Activated T-cell treated with anti-CD3 and anti-CD28 coated beads, Interleukin-2, amount 50 U/mL, for 4 hours (primary cell): Measurements from ENCODE around the gene DYSF. TPM values are rescaled to one million over a fixed set of nuclear protein-coding genes. Genes with fewer than 3 reads are reported as not detected.

Source experiments
- ATAC-seq, 2 donors: fragments of 200-7000 bp; cut with Tn5 transposase; one replicate each; pipeline ENCODE4 v1.10.0; 2021
- DNase-seq: peaks from one replicate; pipeline ENCODE4 v3.0.0-alpha.2; 2020
- H3K27me3 Mint-ChIP-seq: one replicate; pipeline ENCODE4 v1.8.0; 2021; ENCODE audit warnings: low read depth, mixed read lengths
- H3K36me3 Mint-ChIP-seq: one replicate; pipeline ENCODE4 v1.8.0; 2022; ENCODE audit warnings: mixed read lengths; ENCODE audit not compliant: insufficient read depth
- H3K4me1 Mint-ChIP-seq: one replicate; pipeline ENCODE4 v1.8.0; 2021; ENCODE audit warnings: low read depth, mixed read lengths
- H3K4me3 Mint-ChIP-seq: one replicate; pipeline ENCODE4 v1.8.0; 2021; ENCODE audit warnings: mild to moderate bottlenecking, moderate library complexity, mixed read lengths
- H3K9me3 Mint-ChIP-seq: one replicate; pipeline ENCODE4 v1.8.0; 2021; ENCODE audit warnings: mixed read lengths
- total RNA-seq, 3 donors: library from RNA; stranded (reverse); gene quantifications; one replicate each; pipeline ENCODE4 v1.2.1, GENCODE V29; 2021

Gene DYSF
- total RNA-seq, 3 donors from 2014 or later: 0.16 to 0.87 (median 0.25) TPM

- ATAC-seq (no peak), DNase-seq (no peak)
- no peaks in the 10 kb centered on the region for H3K36me3 Mint-ChIP-seq
- H3K27me3 Mint-ChIP-seq: peaks cover 2% of the 10 kb centered on the region
- no peaks in the 10 kb centered on the region for H3K9me3 Mint-ChIP-seq
- no peaks in the 10 kb centered on the region for H3K4me1 Mint-ChIP-seq
- H3K4me3 Mint-ChIP-seq: no peak overlapping the region
Measured at GRCh38 chr2:71680925-71681324, 227.6 kb downstream of the DYSF start.

GRCh38 chr2:71681626-71682025 lies 228.3 kb downstream of the DYSF start:
- Mint-ChIP-seq H3K4me1 (no peaks in the 10 kb centered on the region), H3K4me3 (no peak overlapping the region), H3K36me3 (no peaks in the 10 kb centered on the region), H3K27me3 (peaks cover 2% of the 10 kb centered on the region), H3K9me3 (no peaks in the 10 kb centered on the region)
- no peak for DNase-seq
- ATAC-seq: no peak

- DNase-seq (no peak), ATAC-seq (no peak)
- no peak overlapping the region for H3K4me3 Mint-ChIP-seq
- H3K9me3 Mint-ChIP-seq: no peaks in the 10 kb centered on the region
- H3K4me1 Mint-ChIP-seq: no peaks in the 10 kb centered on the region
- H3K36me3 Mint-ChIP-seq: no peaks in the 10 kb centered on the region
- H3K27me3 Mint-ChIP-seq: no peaks in the 10 kb centered on the region
Measured at GRCh38 chr2:71682341-71682740, 229.0 kb downstream of the DYSF start.

DNA sequence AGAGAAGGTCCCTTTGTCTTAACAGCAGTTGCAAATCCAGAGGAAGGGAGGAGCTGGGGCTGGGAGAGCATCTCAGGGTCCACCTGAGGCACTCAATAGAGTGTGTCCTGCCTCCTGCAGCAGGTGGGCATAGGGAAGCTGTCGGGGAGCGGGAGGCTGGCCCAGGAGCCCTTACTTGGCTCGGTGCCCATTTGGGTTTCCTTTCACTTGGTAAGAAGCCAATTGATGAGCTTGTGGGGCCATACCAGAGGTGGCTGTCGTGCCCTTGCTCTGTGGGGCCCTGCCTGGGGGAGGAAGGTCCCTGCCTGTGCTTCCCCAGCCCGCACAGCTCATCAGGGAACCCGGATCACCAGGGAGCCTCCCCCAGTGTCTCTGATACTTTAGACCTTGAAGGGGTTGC lies 229.7 kb downstream of the DYSF start:
- H3K9me3 Mint-ChIP-seq: no peaks in the 10 kb centered on the region
- H3K4me1 Mint-ChIP-seq: no peaks in the 10 kb centered on the region
- no peaks in the 10 kb centered on the region for H3K36me3 Mint-ChIP-seq
- H3K27me3 Mint-ChIP-seq: no peaks in the 10 kb centered on the region
- DNase-seq (no peak), ATAC-seq (no peak)
- no peak overlapping the region for H3K4me3 Mint-ChIP-seq

- ATAC-seq: no peak
- Mint-ChIP-seq H3K4me3 (no peak overlapping the region), H3K36me3 (no peaks in the 10 kb centered on the region), H3K9me3 (no peaks in the 10 kb centered on the region), H3K27me3 (no peaks in the 10 kb centered on the region), H3K4me1 (no peaks in the 10 kb centered on the region)
- DNase-seq: no peak
Measured at GRCh38 chr2:71683666-71684065, 230.3 kb downstream of the DYSF start.

DNA sequence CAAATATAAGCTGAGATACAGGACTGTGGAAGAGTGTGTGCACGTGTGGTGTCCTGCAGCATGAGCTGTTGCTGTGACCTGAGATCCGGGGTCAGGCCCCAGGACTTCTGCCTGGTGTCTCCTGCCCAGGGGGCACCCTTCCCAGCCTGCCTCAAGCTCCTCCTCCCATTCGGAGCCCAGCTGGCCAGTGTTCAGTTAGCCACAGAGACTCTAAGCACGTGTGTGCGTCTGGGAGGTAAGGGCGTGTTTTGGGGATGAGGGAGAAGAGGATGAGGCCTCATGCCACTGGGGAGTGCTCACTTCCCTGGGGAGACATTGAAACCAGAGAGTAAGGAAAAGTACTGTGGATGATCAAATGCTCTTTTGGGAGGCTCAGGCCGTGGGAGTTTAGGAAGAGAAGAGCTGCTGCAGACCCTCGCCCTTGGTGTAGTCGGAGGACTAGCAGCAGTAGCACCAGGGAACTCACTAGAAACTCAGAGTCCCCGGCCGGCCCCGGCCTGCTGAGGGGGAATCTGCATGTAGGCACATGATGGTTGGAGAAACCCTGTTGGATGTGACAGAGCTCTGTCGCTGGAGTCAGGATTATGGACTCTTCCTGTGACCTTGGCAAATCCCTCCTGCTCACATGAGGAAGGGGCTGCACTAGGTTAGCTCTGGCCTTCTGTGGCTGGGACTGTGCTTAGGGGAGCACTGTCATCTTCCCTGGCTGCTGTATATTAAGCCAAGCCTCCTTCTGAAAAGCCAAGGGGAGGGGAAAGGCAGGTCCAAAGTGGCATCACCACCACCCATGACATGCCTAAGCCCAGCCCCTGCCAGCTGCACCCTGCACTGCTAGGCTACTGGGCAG lies 231.1 kb downstream of the DYSF start:
- ATAC-seq (no peak), DNase-seq (no peak)
- H3K27me3 Mint-ChIP-seq: no peaks in the 10 kb centered on the region
- H3K36me3 Mint-ChIP-seq: no peaks in the 10 kb centered on the region
- no peaks in the 10 kb centered on the region for H3K4me1 Mint-ChIP-seq
- no peak overlapping the region for H3K4me3 Mint-ChIP-seq
- no peaks in the 10 kb centered on the region for H3K9me3 Mint-ChIP-seq

- Mint-ChIP-seq H3K9me3 (no peaks in the 10 kb centered on the region), H3K27me3 (no peaks in the 10 kb centered on the region), H3K4me3 (no peak overlapping the region), H3K4me1 (no peaks in the 10 kb centered on the region), H3K36me3 (no peaks in the 10 kb centered on the region)
- ATAC-seq (no peak), DNase-seq (no peak)
Measured at GRCh38 chr2:71685073-71685848, 231.9 kb downstream of the DYSF start.

GRCh38 chr2:71685941-71686611 lies 232.7 kb downstream of the DYSF start:
- H3K4me3 Mint-ChIP-seq: no peak overlapping the region
- no peaks in the 10 kb centered on the region for H3K36me3 Mint-ChIP-seq
- no peak for DNase-seq

DNA sequence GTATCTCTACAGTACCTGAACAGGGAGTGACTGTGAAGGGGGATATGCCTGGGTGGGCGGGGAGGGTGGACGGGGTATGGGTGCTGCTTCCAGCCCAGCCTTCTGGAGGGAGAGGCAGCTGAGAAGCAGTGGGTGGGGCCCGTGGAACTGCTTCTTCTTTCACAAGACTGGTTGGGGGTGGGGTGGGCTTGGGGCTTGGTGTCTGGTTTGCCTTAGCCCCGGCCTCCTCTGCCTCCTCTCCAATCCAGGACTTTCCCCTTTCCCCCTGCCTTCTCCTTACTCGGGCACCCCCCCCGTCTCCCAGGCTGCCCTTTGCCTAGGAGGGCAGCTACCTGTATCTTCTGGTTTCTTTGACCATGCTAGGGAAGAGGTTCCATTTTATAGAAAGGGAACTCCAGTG lies 233.4 kb downstream of the DYSF start:
- ATAC-seq (no peak), DNase-seq (no peak)
- H3K36me3 Mint-ChIP-seq: no peaks in the 10 kb centered on the region
- H3K4me1 Mint-ChIP-seq: no peaks in the 10 kb centered on the region
- H3K27me3 Mint-ChIP-seq: peaks cover 2% of the 10 kb centered on the region
- no peak overlapping the region for H3K4me3 Mint-ChIP-seq
- no peaks in the 10 kb centered on the region for H3K9me3 Mint-ChIP-seq

More at GRCh38 chr2:71685941-71686611, 232.7 kb downstream of the DYSF start:
- ATAC-seq: no peak
- Mint-ChIP-seq H3K27me3 (peaks cover 2% of the 10 kb centered on the region), H3K4me1 (no peaks in the 10 kb centered on the region), H3K9me3 (no peaks in the 10 kb centered on the region)

DNA sequence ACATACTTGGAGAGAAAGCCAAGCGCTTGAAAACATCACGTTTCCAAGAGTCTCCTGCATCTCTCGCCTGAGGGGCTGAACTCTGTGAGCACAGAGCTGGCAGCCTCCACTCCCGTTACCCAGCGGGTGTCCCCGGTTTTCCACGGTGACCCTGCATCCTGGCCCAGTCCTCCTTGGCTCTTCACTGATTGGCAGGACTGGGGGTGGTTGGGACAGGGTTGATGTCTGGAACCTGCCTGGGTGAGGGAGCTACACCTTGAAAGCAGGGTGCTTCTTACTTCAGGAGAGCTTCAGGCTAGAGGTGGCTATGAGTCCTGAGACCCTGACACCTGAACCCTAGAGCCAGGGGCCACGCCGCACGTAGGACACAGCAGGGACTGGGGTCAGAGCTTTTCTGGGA lies 234.1 kb downstream of the DYSF start:
- H3K4me3 Mint-ChIP-seq: no peak overlapping the region
- no peaks in the 10 kb centered on the region for H3K9me3 Mint-ChIP-seq
- H3K27me3 Mint-ChIP-seq: peaks cover 2% of the 10 kb centered on the region
- no peak for ATAC-seq
- no peaks in the 10 kb centered on the region for H3K36me3 Mint-ChIP-seq
- DNase-seq: no peak
- no peaks in the 10 kb centered on the region for H3K4me1 Mint-ChIP-seq

GRCh38 chr2:71688530-71688929 lies 235.2 kb downstream of the DYSF start:
- H3K4me1 Mint-ChIP-seq: no peaks in the 10 kb centered on the region
- H3K9me3 Mint-ChIP-seq: no peaks in the 10 kb centered on the region
- no peaks in the 10 kb centered on the region for H3K36me3 Mint-ChIP-seq
- ATAC-seq (no peak), DNase-seq (no peak)
- H3K4me3 Mint-ChIP-seq: no peak overlapping the region
- peaks cover 2% of the 10 kb centered on the region for H3K27me3 Mint-ChIP-seq

DNA sequence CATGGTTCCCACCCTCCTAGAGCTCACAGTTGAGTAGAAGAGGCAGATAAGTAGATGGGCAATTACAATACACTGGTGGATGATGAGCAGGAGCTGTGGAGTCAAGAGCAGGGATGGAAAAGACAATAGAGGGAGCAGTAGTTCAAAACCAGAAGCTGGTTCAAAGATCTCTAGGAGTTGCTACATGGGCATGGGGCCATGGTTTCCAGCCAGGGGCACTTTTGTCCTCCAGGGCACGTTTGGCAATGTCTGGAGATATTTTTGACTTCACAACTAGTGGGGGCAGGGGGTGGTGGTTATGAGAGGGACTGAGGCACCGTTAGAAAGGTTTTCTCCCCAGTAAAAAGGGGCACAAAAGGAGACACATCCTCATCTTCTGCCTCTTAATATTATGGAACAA lies 236.0 kb downstream of the DYSF start:
- H3K27me3 Mint-ChIP-seq: peaks cover 2% of the 10 kb centered on the region
- H3K9me3 Mint-ChIP-seq: no peaks in the 10 kb centered on the region

GRCh38 chr2:71689968-71690834 lies 236.8 kb downstream of the DYSF start:
- no peak overlapping the region for H3K4me3 Mint-ChIP-seq
- no peaks in the 10 kb centered on the region for H3K36me3 Mint-ChIP-seq
- peaks cover 2% of the 10 kb centered on the region for H3K27me3 Mint-ChIP-seq

More for the DNA sequence above, 236.0 kb downstream of the DYSF start:
- H3K36me3 Mint-ChIP-seq: no peaks in the 10 kb centered on the region
- H3K4me3 Mint-ChIP-seq: no peak overlapping the region
- H3K4me1 Mint-ChIP-seq: no peaks in the 10 kb centered on the region
- ATAC-seq: no peak
- DNase-seq: no peak

More at GRCh38 chr2:71689968-71690834, 236.8 kb downstream of the DYSF start:
- no peaks in the 10 kb centered on the region for H3K9me3 Mint-ChIP-seq
- DNase-seq: no peak
- ATAC-seq: no peak
- no peaks in the 10 kb centered on the region for H3K4me1 Mint-ChIP-seq
